ENCODE data around the gene C2CD4B. TPM values are rescaled to one million over a fixed set of nuclear protein-coding genes. Genes with fewer than 3 reads are reported as not detected.

The C2CD4B gene, protein sequence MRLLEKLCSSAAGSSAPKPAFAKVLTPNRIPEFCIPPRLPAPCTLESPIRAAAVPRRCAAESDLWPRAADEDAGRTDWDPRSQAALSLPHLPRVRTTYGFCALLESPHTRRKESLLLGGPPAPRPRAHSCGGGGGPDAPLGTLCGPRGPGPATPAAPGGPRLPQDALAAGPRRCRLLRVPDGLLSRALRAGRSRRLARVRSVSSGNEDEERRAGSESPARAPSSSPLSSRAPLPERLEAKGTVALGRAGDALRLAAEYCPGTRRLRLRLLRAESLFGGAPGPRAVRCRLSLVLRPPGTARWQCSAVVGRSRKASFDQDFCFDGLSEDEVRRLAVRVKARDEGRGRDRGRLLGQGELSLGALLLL
- under 1 TPM; 0.24 to 0.90 TPM for total RNA-seq

DNA sequence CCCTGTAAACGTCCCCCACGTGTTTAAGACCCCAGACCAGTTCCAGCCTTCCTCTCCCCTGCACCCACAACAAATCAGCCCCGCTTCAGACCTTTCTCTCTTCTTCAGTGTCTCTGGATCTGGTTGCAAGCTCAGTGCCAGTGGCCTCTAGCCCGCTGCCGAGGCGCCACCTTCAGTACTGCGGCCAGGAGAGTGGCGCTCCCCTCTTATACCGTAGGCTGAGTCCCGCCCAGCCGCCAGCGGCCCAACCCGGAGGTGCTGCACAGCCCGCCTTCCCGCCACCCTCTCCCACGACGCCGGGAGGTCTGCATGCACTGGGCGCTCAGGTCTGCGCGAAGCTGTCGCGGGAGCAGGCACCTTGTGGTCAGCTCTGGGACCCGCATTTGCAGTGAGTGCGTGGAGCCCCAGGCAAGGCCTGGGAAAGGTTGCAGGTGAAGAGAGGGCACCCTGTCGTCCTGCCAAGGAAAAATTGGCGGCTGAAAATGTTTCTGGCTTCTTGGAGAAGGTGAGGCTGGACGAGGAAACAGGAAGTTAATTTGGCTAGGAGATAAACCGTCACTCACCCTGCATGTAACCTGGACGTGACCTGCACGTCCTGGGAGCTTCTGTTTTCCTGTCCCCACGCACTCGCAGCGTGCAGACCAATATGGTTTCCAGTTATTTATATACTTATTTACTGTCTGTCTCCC, at the start of gene C2CD4B:
Gene C2CD4B, minus strand, starts transcription at position 182 of the 689 bp plus-strand sequence. CDS start 301 bp downstream, outside the sequence.
- peaks cover 19% of the 10 kb centered on the region for H3K4me1 Mint-ChIP-seq (ENCODE audit: low read depth)
- H3K27me3 Mint-ChIP-seq (ENCODE audit: low read depth), result peaks cover 78% of the 10 kb centered on the region
- H3K36me3 Mint-ChIP-seq (ENCODE audit: insufficient read depth in 2 of 2), result peaks cover 0 to 2% of the 10 kb centered on the region in 2 donors
- ATAC-seq (replicated peaks in 1 of 2) (peak; percentile 79 to 81), DNase-seq (peak; percentile 53 to 57)
- no peak within 1 kb of the TSS for H3K27ac Mint-ChIP-seq
- no peaks in the 10 kb centered on the region for H3K9me3 Mint-ChIP-seq
- H3K4me3 Mint-ChIP-seq, result peak within 1 kb of the TSS; percentile 82 to 91

DNA sequence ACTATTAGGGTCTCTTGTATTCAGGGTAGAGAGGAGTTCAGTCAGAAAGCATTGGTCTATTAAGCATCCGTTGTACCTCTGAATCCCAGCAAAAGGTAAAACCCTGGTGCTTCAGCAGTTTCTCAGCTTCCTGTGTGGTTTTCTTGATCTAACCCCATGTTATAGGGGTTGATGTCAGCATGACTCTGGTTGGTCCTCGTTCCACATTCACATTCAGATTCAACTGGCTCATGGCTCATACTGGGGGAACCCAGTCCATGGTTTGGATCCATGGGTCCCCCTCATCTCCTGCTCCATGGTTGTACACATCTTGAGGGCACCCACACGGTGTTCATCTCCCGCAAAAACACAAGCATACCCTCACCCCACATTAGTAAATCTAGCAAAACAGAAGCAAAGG, 47.7 kb upstream of the C2CD4B start:
- no peak overlapping the region for H3K4me3 Mint-ChIP-seq
- no peak overlapping the region for H3K27ac Mint-ChIP-seq
- H3K9me3 Mint-ChIP-seq, result peaks cover 6 to 9% of the 10 kb centered on the region in 2 donors
- H3K36me3 Mint-ChIP-seq (ENCODE audit: insufficient read depth in 2 of 2), result peaks cover 2 to 3% of the 10 kb centered on the region in 2 donors
- peaks cover 12% of the 10 kb centered on the region for H3K4me1 Mint-ChIP-seq (ENCODE audit: low read depth)
- ATAC-seq (replicated peaks in 1 of 2), result peak; percentile 52 to 59
- H3K27me3 Mint-ChIP-seq (ENCODE audit: low read depth), result peaks cover 8% of the 10 kb centered on the region
- peak; percentile 8 for DNase-seq

DNA sequence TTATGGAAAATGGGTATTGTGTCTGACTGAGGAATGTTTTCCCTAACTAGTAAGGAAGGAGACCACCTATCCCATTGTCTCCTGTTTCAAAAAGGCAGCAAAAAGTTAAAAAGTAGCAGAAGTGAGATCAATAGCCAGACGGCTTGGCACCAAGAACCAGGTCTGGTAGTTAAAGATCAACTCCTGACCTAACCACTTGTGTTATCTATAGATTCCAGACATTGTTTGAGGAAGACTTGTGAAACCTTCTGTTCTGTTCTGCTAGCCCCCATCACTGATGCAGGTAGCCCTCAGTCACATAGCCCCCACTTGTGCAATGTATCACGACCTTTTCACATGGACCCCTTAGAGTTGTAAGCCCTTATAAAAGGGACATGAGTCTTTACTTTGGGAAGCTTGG, 46.3 kb upstream of the C2CD4B start:
- H3K36me3 Mint-ChIP-seq (ENCODE audit: insufficient read depth in 2 of 2), result peaks cover 0 to 3% of the 10 kb centered on the region in 2 donors
- ATAC-seq (replicated peaks in 1 of 2) (no peak), DNase-seq (no peak)
- H3K27ac Mint-ChIP-seq, result no peak overlapping the region
- H3K27me3 Mint-ChIP-seq (ENCODE audit: low read depth), result peaks cover 13% of the 10 kb centered on the region
- H3K4me1 Mint-ChIP-seq (ENCODE audit: low read depth), result peaks cover 12% of the 10 kb centered on the region
- H3K4me3 Mint-ChIP-seq, result no peak overlapping the region
- peaks cover 6% of the 10 kb centered on the region in 2 donors for H3K9me3 Mint-ChIP-seq

DNA sequence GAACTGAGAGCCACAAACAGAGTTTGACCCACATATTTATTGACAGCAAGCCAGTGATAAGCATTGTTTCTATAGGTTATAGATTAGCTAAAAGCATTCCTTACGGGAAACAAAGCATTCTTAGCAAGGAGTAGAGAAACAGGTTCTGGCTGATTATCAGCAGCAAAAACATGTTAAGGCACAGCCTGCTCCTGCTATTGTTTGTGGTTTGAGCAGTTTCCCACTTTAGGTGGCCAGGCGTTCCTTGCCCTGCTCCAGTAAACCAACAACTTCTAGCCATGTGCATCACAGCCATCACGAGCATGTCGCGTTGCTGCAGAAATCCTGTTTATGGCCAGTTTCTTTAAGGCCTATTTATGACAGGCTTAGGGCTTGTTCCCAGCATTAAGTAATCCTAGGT, 44.7 kb upstream of the C2CD4B start:
- ATAC-seq (replicated peaks in 1 of 2), result no peak

DNA sequence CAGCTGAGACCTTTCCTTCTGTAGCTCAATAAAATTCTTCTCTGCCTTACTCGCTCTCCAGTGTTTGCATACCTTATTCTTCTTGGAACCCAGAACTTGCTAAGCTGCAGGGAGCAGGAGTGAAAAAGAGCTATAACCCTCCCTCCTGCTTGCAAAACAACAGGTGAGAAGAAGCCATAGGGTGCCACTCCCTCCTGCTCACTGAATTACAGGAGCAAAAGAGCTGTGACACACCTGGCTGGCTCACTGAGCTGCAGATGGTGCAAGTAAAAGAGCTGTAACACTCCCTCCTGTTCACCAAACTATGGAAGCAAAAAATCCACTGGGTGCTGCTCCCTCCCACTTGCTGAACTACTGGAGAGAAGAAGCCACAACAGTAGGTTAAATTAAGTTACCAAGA, 44.2 kb upstream of the C2CD4B start:
- Mint-ChIP-seq H3K27ac (no peak overlapping the region), H3K9me3 (peaks cover 3 to 6% of the 10 kb centered on the region in 2 donors), H3K4me1 (ENCODE audit: low read depth) (peaks cover 12% of the 10 kb centered on the region), H3K36me3 (ENCODE audit: insufficient read depth in 2 of 2) (no peaks in the 10 kb centered on the region), H3K4me3 (no peak overlapping the region), H3K27me3 (ENCODE audit: low read depth) (peaks cover 21% of the 10 kb centered on the region)
- ATAC-seq (replicated peaks in 1 of 2) (no peak), DNase-seq (no peak)

More for the DNA sequence above, 44.7 kb upstream of the C2CD4B start:
- H3K27me3 Mint-ChIP-seq (ENCODE audit: low read depth), result peaks cover 21% of the 10 kb centered on the region
- H3K27ac Mint-ChIP-seq, result no peak overlapping the region
- no peak for DNase-seq
- H3K9me3 Mint-ChIP-seq, result peaks cover 3 to 6% of the 10 kb centered on the region in 2 donors
- no peak overlapping the region for H3K4me3 Mint-ChIP-seq
- H3K4me1 Mint-ChIP-seq (ENCODE audit: low read depth), result peaks cover 12% of the 10 kb centered on the region
- H3K36me3 Mint-ChIP-seq (ENCODE audit: insufficient read depth in 2 of 2), result no peaks in the 10 kb centered on the region

DNA sequence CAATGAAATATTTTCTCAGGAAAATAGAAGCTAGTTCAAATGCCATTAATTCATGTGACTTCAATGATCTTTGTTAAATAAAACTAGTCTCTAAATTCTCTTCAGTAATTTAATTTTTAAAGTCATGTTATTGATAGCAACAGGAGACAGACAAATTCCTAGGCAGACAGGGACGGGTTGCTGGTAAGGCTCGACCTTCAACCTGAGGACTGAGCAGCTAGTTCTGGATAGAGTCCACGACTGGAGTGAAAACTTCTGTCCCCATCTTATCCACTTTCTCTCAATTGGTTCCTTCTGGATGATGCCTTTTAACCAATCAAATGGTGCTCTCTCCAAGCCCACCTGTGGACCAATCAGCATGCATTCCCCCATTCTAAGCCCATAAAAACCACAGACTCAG, 43.8 kb upstream of the C2CD4B start:
- H3K36me3 Mint-ChIP-seq (ENCODE audit: insufficient read depth in 2 of 2), result no peaks in the 10 kb centered on the region
- ATAC-seq (replicated peaks in 1 of 2) (no peak), DNase-seq (no peak)
- no peak overlapping the region for H3K27ac Mint-ChIP-seq
- H3K4me3 Mint-ChIP-seq, result no peak overlapping the region
- H3K27me3 Mint-ChIP-seq (ENCODE audit: low read depth), result peaks cover 21% of the 10 kb centered on the region
- peaks cover 3 to 6% of the 10 kb centered on the region in 2 donors for H3K9me3 Mint-ChIP-seq
- peaks cover 12% of the 10 kb centered on the region for H3K4me1 Mint-ChIP-seq (ENCODE audit: low read depth)

DNA sequence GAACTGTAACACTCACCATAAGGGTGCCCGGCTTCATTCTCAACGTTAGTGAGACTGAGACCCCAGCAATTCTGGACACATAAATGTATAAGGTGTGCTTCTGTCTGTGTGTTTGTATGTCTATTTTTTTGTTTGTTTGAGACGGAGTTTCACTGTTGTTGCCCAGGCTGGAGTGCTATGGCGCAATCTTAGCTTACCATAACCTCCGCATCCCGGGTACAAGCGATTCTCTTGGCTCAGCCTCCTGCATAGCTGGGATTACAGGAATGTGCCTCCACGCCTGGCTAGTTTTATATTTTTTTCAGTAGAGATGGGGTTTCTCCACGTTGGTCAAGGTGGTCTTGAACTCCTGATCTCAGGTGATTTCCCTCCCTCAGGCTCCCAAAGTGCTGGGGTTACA, 43.3 kb upstream of the C2CD4B start:
- no peak for DNase-seq
- Mint-ChIP-seq H3K4me3 (no peak overlapping the region), H3K4me1 (ENCODE audit: low read depth) (peaks cover 12% of the 10 kb centered on the region), H3K27me3 (ENCODE audit: low read depth) (peaks cover 21% of the 10 kb centered on the region), H3K9me3 (peaks cover 3 to 6% of the 10 kb centered on the region in 2 donors), H3K36me3 (ENCODE audit: insufficient read depth in 2 of 2) (no peaks in the 10 kb centered on the region), H3K27ac (no peak overlapping the region)
- ATAC-seq (replicated peaks in 1 of 2), result no peak

DNA sequence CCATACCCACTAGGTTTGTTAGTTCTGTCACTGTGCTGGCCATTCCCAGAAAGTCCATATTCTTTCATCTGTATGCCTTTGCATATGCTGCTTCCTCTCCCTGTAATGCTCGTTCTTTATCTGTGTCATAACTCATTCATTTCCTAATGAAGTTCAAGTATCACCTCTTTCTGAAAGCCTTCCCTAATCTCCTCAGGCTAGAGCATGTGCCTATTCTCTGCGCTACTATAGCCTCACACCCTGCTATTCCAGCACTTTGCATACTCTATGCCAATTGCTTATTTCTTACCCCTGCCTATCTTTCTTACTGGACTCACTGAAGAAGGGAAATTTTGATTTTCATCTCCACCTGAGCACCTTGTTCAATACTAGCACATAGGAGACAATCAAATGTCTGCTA, 25.6 kb upstream of the C2CD4B start:
- no peak for ATAC-seq (replicated peaks in 1 of 2)
- no peak for DNase-seq
- no peaks in the 10 kb centered on the region for H3K9me3 Mint-ChIP-seq

DNA sequence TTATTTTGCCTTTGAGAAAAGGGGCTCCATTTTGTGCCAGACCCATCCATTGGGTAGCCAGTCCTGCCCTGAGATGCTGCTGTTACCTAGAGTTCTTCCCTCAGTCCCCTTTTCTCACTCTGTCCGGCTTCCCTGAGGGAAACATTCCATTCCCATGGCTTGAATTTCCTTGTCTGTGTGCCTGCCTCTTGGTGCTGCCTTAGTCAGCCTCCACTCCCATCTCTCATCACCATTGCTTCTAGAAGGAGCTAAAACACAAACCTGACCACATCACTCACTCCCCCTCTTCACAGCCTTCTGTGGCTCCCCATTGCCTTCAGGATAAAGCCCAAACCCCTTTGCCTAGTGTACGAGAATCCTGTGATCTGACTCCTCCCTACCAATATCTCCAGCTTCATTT, 25.2 kb upstream of the C2CD4B start:
- no peak for ATAC-seq (replicated peaks in 1 of 2)
- H3K9me3 Mint-ChIP-seq, result no peaks in the 10 kb centered on the region
- no peak overlapping the region for H3K4me3 Mint-ChIP-seq
- H3K27ac Mint-ChIP-seq, result no peak overlapping the region
- no peaks in the 10 kb centered on the region for H3K4me1 Mint-ChIP-seq (ENCODE audit: low read depth)
- no peaks in the 10 kb centered on the region for H3K36me3 Mint-ChIP-seq (ENCODE audit: insufficient read depth in 2 of 2)
- DNase-seq, result no peak
- peaks cover 39% of the 10 kb centered on the region for H3K27me3 Mint-ChIP-seq (ENCODE audit: low read depth)

More for the DNA sequence above, 25.6 kb upstream of the C2CD4B start:
- Mint-ChIP-seq H3K27me3 (ENCODE audit: low read depth) (peaks cover 39% of the 10 kb centered on the region), H3K36me3 (ENCODE audit: insufficient read depth in 2 of 2) (no peaks in the 10 kb centered on the region), H3K4me3 (no peak overlapping the region), H3K27ac (no peak overlapping the region), H3K4me1 (ENCODE audit: low read depth) (no peaks in the 10 kb centered on the region)

DNA sequence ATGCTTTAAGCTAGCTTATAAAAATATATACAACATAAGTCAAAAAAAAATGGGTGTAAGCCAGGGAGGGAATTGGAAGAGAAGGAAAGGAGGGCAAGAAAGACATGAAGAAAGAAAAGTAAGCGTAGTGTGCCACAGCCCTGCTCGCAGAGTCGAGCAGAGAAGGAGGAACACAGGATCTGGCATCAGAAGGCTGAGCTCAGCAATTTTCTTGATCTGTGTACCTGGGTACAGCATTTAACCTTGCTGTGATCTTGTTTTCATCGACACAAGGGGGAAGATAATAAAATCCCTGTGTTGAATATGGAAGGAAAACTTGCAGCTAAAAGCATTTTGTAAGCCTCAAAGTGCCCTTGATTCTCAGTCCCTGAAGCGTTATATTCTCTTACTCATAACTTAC, 23.7 kb upstream of the C2CD4B start:
- Mint-ChIP-seq H3K9me3 (no peaks in the 10 kb centered on the region), H3K4me1 (ENCODE audit: low read depth) (no peaks in the 10 kb centered on the region), H3K4me3 (no peak overlapping the region), H3K27ac (no peak overlapping the region), H3K36me3 (ENCODE audit: insufficient read depth in 2 of 2) (no peaks in the 10 kb centered on the region), H3K27me3 (ENCODE audit: low read depth) (peaks cover 39% of the 10 kb centered on the region)
- ATAC-seq (replicated peaks in 1 of 2) (no peak), DNase-seq (no peak)

DNA sequence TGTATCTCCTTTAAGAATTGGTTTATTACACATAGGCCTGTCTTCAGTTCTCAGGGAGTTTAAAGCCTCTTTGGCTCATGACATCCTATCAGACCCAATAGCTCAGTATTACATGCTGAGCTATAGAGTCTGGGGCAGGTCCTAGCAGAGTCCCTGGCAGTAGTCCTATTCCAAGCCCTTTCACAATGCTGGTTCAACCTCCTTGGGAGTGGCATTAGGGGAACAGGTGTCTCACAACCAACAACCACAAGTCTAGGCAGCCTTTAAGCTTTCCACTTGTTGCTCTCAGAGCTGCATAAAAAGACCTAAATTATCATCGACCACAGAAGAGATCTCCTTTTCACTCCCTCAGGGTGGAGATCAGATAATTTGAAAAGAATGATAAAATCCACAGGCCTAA, 22.8 kb upstream of the C2CD4B start:
- no peak for ATAC-seq (replicated peaks in 1 of 2)
- H3K27ac Mint-ChIP-seq, result no peak overlapping the region
- no peaks in the 10 kb centered on the region for H3K4me1 Mint-ChIP-seq (ENCODE audit: low read depth)
- H3K27me3 Mint-ChIP-seq (ENCODE audit: low read depth), result peaks cover 32% of the 10 kb centered on the region
- H3K4me3 Mint-ChIP-seq, result no peak overlapping the region
- H3K9me3 Mint-ChIP-seq, result no peaks in the 10 kb centered on the region
- no peak for DNase-seq
- no peaks in the 10 kb centered on the region for H3K36me3 Mint-ChIP-seq (ENCODE audit: insufficient read depth in 2 of 2)

DNA sequence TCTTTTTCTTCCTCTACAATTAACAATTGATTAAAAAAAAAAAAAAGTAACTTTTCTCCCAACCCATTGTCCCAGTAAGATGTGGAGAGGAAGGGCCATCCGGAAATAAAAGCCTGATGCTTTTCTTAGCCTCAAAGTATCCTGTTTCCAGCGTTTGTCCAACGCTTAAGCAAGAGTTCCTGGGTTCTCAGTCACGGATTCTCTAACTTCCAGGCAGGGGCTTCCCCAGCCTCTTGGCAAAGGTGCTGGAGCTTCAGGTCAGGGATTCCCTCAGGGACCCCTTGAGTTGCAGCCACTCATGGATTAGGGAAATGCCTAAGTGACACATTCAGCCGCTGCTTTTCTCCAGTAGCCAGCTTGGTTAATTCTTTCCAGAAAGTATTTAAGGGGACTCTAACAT, 22.3 kb upstream of the C2CD4B start:
- DNase-seq (no peak), ATAC-seq (replicated peaks in 1 of 2) (no peak)
- H3K4me1 Mint-ChIP-seq (ENCODE audit: low read depth), result no peaks in the 10 kb centered on the region
- no peak overlapping the region for H3K4me3 Mint-ChIP-seq
- no peaks in the 10 kb centered on the region for H3K9me3 Mint-ChIP-seq
- no peaks in the 10 kb centered on the region for H3K36me3 Mint-ChIP-seq (ENCODE audit: insufficient read depth in 2 of 2)
- peaks cover 28% of the 10 kb centered on the region for H3K27me3 Mint-ChIP-seq (ENCODE audit: low read depth)
- H3K27ac Mint-ChIP-seq, result no peak overlapping the region

DNA sequence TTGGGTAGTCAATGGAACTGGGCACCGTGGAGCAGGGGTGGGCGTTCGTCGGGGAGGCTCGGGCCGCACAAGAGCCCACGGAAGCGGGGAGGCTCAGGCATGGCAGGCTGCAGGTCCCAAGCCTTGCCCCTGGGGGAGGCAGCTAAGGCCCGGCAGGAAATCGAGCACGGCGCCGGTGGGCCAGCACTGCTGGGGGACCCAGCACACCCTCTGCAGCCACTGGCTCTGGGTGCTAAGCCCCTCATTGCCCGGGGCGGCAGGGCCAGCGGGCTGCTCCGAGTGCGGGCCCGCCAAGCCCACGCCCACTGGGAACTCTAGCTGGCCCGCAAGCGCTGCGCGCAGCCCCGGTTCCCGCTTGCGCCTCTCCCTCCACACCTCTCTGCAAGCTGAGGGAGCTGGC, 21.5 kb upstream of the C2CD4B start:
- H3K9me3 Mint-ChIP-seq, result no peaks in the 10 kb centered on the region
- DNase-seq, result no peak
- ATAC-seq (replicated peaks in 1 of 2), result no peak
- no peaks in the 10 kb centered on the region for H3K36me3 Mint-ChIP-seq (ENCODE audit: insufficient read depth in 2 of 2)
- no peaks in the 10 kb centered on the region for H3K4me1 Mint-ChIP-seq (ENCODE audit: low read depth)
- H3K27me3 Mint-ChIP-seq (ENCODE audit: low read depth), result peaks cover 23% of the 10 kb centered on the region
- no peak overlapping the region for H3K4me3 Mint-ChIP-seq
- no peak overlapping the region for H3K27ac Mint-ChIP-seq
